ENCODE measurements around the gene TMEM63C. TPM values are rescaled to one million over a fixed set of nuclear protein-coding genes. Genes with fewer than 3 reads are reported as not detected.

Gene TMEM63C
- total and polyA plus RNA-seq, 2 donors (not counting 3 experiments of a cell fraction or from before 2014, with no cell fraction given) = not detected

- dilution Hi-C loops (cut with MboI; ENCODE audit: extremely low pct_ligation_motif_present, low sequenced_read_pairs) (no loop called here), intact Hi-C loops (cut with micrococcal nuclease) (no loop called here)
- no peak overlapping the region for H3K27ac ChIP-seq (ENCODE audit: insufficient read depth, low read depth, low read length)
- no peaks in the 10 kb centered on the region for H3K27me3 ChIP-seq (ENCODE audit: control insufficient read depth in 2 of 2, insufficient read depth in 2 of 2, low read length in 2 of 2)
- no peak overlapping the region for H2AFZ ChIP-seq (ENCODE audit: low read depth, low read length)
- no TSS peak for BruUV-seq (replicated peaks)
- H3K9me1 ChIP-seq (replicated peaks; ENCODE audit: control insufficient read depth, extremely low read depth, insufficient read depth, low read length) = no peaks in the 10 kb centered on the region
- H3K36me3 ChIP-seq (ENCODE audit: control insufficient read depth in 2 of 2, extremely low read depth in 1 of 2, insufficient read depth in 2 of 2, low read length in 2 of 2) = no peaks in the 10 kb centered on the region
- POLR2A ChIA-PET = no interaction called here
- no peak for DNase-seq (ENCODE audit: low read depth, low spot score)
- H4K20me1 ChIP-seq (replicated peaks; ENCODE audit: control insufficient read depth, extremely low read depth, insufficient read depth, low read length) = no peaks in the 10 kb centered on the region
- no peak for TF ChIP-seq MAX (IDR thresholded peaks at IDR 0.05; ENCODE audit: insufficient read depth, insufficient read length)
- no peak for TF ChIP-seq JUN (IDR thresholded peaks at IDR 0.05; ENCODE audit: borderline replicate concordance, insufficient read depth, insufficient read length, low read depth)
- TF ChIP-seq GATA2 (IDR thresholded peaks at IDR 0.05; ENCODE audit: insufficient read depth, insufficient read length, low read depth, low read length) = no peak
- TF ChIP-seq EZH2 (IDR thresholded peaks at IDR 0.05; ENCODE audit: borderline replicate concordance, low read depth, low read length, severe bottlenecking) = no peak
- TF ChIP-seq MYC (IDR thresholded peaks at IDR 0.05; ENCODE audit: low read depth, low read length) = no peak
- TF ChIP-seq POLR2A (IDR thresholded peaks at IDR 0.05; ENCODE audit: low read depth, low read length) = no peak
- no peak for TF ChIP-seq FOS (IDR thresholded peaks at IDR 0.05; ENCODE audit: borderline replicate concordance, insufficient read depth, low read length)
- TF ChIP-seq CTCF (IDR thresholded peaks at IDR 0.05; ENCODE audit: extremely low read depth in 1 of 2, insufficient read depth in 1 of 2, low read depth in 1 of 2, low read length in 2 of 2) = no peak
- no peak for TF ChIP-seq POLR2AphosphoS5 (IDR thresholded peaks at IDR 0.05; ENCODE audit: insufficient read depth, low read depth, low read length)
- H3K4me3 ChIP-seq (replicated peaks in 1 of 3; ENCODE audit: insufficient read depth in 1 of 3, low read depth in 1 of 3, low read length in 3 of 3) = no peak overlapping the region
- H3K79me2 ChIP-seq (ENCODE audit: control insufficient read depth, insufficient read depth, low read length) = no peaks in the 10 kb centered on the region
- no peak overlapping the region for H3K9ac ChIP-seq (replicated peaks; ENCODE audit: extremely low read depth, insufficient read depth, low read length)
- H3K9me3 ChIP-seq (replicated peaks; ENCODE audit: control insufficient read depth, insufficient read depth, low read length) = no peaks in the 10 kb centered on the region
- H3K4me2 ChIP-seq (ENCODE audit: insufficient read depth, low read length) = no peak overlapping the region
- H3K4me1 ChIP-seq (ENCODE audit: control insufficient read depth, extremely low read depth, insufficient read depth, low read length) = no peaks in the 10 kb centered on the region
- CTCF ChIA-PET = interaction anchor here (0.8 kb wide), 1 partner anchor 29 kb away, joined by 3 read pairs; no protein-coding TSS in a partner anchor
- FAIRE-seq = no peak
These were observed 60.4 kb downstream of the TMEM63C start for GRCh38 chr14:77241955-77242354.
